AG08396 (cell line): Measurements from ENCODE around the gene UNC93B1.
A peak's percentile ranks its signal among the peaks of the same experiment; 100 is the strongest.
"Not testable (repeated sequence)": the region's sequence is repeated elsewhere in the genome, so short reads cannot be mapped to it uniquely, and the experiment has no call there.

Source experiments
- DNase-seq: peaks from one replicate; pipeline ENCODE4 v3.0.0; 2012; ENCODE audit warnings: low spot score, mixed read lengths

The UNC93B1 gene

GRCh38 chr11:68009391-68010089 lies 5.6 kb upstream of the UNC93B1 start:
- no peak for DNase-seq

GRCh38 chr11:68008381-68009337 lies 4.8 kb upstream of the UNC93B1 start:
- DNase-seq: no peak

- no peak for DNase-seq
Measured at GRCh38 chr11:68007498-68008380, 3.8 kb upstream of the UNC93B1 start.

- DNase-seq: no peak
Measured at GRCh38 chr11:68006606-68007166, 2.8 kb upstream of the UNC93B1 start.

GRCh38 chr11:68004551-68005335 lies 846 bp upstream of the UNC93B1 start:
- DNase-seq: no peak

- DNase-seq: peak; percentile 36
Measured at GRCh38 chr11:68002938-68003845, 705 bp downstream of the UNC93B1 start.

- no peak for DNase-seq
Measured at GRCh38 chr11:68002575-68002937, 1.3 kb downstream of the UNC93B1 start.

GRCh38 chr11:67999704-68000103 lies 4.2 kb downstream of the UNC93B1 start:
- DNase-seq: no peak

GRCh38 chr11:67999201-67999629 lies 4.7 kb downstream of the UNC93B1 start:
- no peak for DNase-seq

GRCh38 chr11:67998150-67999045 lies 5.5 kb downstream of the UNC93B1 start:
- DNase-seq: no peak

GRCh38 chr11:67997475-67997921 lies 6.4 kb downstream of the UNC93B1 start:
- no peak for DNase-seq

GRCh38 chr11:67996622-67997474 lies 7.0 kb downstream of the UNC93B1 start:
- peak; percentile 53 for DNase-seq

GRCh38 chr11:67996051-67996450 lies 7.8 kb downstream of the UNC93B1 start:
- no peak for DNase-seq

GRCh38 chr11:67995579-67995978 lies 8.3 kb downstream of the UNC93B1 start:
- DNase-seq: not testable (repeated sequence)

GRCh38 chr11:67995129-67995528 lies 8.8 kb downstream of the UNC93B1 start:
- DNase-seq: not testable (repeated sequence)

GRCh38 chr11:67994387-67994786 lies 9.5 kb downstream of the UNC93B1 start:
- not testable (repeated sequence) for DNase-seq

- DNase-seq: not testable (repeated sequence)
Measured at GRCh38 chr11:67993821-67994220, 10.1 kb downstream of the UNC93B1 start.
